ENCODE data around the gene MARK1. TPM values are rescaled to one million over a fixed set of nuclear protein-coding genes. Genes with fewer than 3 reads are reported as not detected.

The MARK1 gene
- total and polyA plus RNA-seq, 2 experiments from 2014 or later, result 11.1 to 13.6 TPM

GRCh38 chr1:220511179-220511578 lies 16.8 kb upstream of the MARK1 start:
- Histone ChIP-seq H4K20me1 (replicated peaks; ENCODE audit: insufficient read depth) (no peaks in the 10 kb centered on the region), H3K27me3 (ENCODE audit: insufficient read depth) (no peaks in the 10 kb centered on the region), H2AFZ (no peak overlapping the region), H3K9me2 (ENCODE audit: insufficient read depth) (no peaks in the 10 kb centered on the region; the same call in 1 of the 2 replicates), H3K4me1 (ENCODE audit: insufficient read depth) (peaks cover 6% of the 10 kb centered on the region; the same call in 1 of the 2 replicates), H3K36me3 (ENCODE audit: insufficient read depth) (no peaks in the 10 kb centered on the region), H3K4me2 (no peak overlapping the region), H3K4me3 (no peak overlapping the region), H3K79me2 (replicated peaks; ENCODE audit: insufficient read depth) (no peaks in the 10 kb centered on the region), H3K27ac (ENCODE audit: low read depth) (no peak overlapping the region), H3F3A (replicated peaks; ENCODE audit: low read depth) (no peaks in the 10 kb centered on the region)
- Mint-ChIP-seq H3K27me3 (ENCODE audit: insufficient read depth, low read depth, poor library complexity) (no peaks in the 10 kb centered on the region), H3K27ac (no peak overlapping the region), H3K36me3 (ENCODE audit: low read depth) (no peaks in the 10 kb centered on the region), H3K4me3 (no peak overlapping the region), H3K4me1 (peaks cover 8% of the 10 kb centered on the region; the same call in 2 of the 3 replicates), H3K9me3 (no peaks in the 10 kb centered on the region)
- no peak for ATAC-seq
- TF ChIP-seq JUNB (IDR thresholded peaks at IDR 0.05; ENCODE audit: unreplicated experiment), result no peak
- no peak for DNase-seq (ENCODE audit: low spot score)

- Histone ChIP-seq H3K79me2 (replicated peaks; ENCODE audit: insufficient read depth) (no peaks in the 10 kb centered on the region), H3K4me1 (ENCODE audit: insufficient read depth) (peaks cover 12% of the 10 kb centered on the region; the same call in 1 of the 2 replicates), H4K20me1 (replicated peaks; ENCODE audit: insufficient read depth) (no peaks in the 10 kb centered on the region), H3K9me2 (ENCODE audit: insufficient read depth) (no peaks in the 10 kb centered on the region; the same call in 1 of the 2 replicates), H3K27me3 (ENCODE audit: insufficient read depth) (no peaks in the 10 kb centered on the region), H3K36me3 (ENCODE audit: insufficient read depth) (no peaks in the 10 kb centered on the region), H2AFZ (no peak overlapping the region), H3K4me3 (no peak overlapping the region), H3K27ac (ENCODE audit: low read depth) (no peak overlapping the region), H3K4me2 (no peak overlapping the region), H3F3A (replicated peaks; ENCODE audit: low read depth) (no peaks in the 10 kb centered on the region)
- TF ChIP-seq ZNF462 (CRISPR knock-in tag; IDR thresholded peaks at IDR 0.05) (no peak), CTCF (conservative IDR thresholded peaks at IDR 0.05; ENCODE audit: low read depth in 2 of 2) (peak; percentile 60 to 69)
- no peak overlapping the region for H3K4me3 Mint-ChIP-seq
- peaks cover 11% of the 10 kb centered on the region; the same call in 2 of the 3 replicates for H3K4me1 Mint-ChIP-seq
- H3K27ac Mint-ChIP-seq, result no peak overlapping the region
- ATAC-seq (peak; percentile 99), DNase-seq (ENCODE audit: low spot score) (peak; percentile 79)
- no peaks in the 10 kb centered on the region for H3K9me3 Mint-ChIP-seq
- H3K27me3 Mint-ChIP-seq (ENCODE audit: insufficient read depth, low read depth, poor library complexity), result no peaks in the 10 kb centered on the region
- H3K36me3 Mint-ChIP-seq (ENCODE audit: low read depth), result no peaks in the 10 kb centered on the region
Observed at GRCh38 chr1:220511785-220512184, 16.2 kb upstream of the MARK1 start.
